HG03196 (cell line): ENCODE data around the gene GFRA4.

Experiments
- ATAC-seq: cut with Tn5 transposase; IDR thresholded peaks from one replicate; pipeline ENCODE4 v1.9.1; 2021; ENCODE audit not compliant: unreplicated experiment

The GFRA4 gene

DNA sequence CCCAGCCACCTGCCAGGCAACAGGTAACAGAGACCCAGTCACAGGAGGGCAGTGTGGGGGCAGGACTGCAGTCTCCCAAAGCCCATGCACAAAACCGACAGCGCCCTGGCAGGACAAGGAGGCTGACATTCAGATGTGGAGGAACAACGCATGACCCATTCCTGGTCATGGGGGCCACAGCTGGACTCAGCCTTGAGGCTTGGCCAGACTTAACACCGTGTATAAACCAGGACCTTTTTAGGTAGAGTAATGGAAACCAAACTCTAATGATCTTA lies 8.1 kb downstream of the GFRA4 start:
- no peak for ATAC-seq

DNA sequence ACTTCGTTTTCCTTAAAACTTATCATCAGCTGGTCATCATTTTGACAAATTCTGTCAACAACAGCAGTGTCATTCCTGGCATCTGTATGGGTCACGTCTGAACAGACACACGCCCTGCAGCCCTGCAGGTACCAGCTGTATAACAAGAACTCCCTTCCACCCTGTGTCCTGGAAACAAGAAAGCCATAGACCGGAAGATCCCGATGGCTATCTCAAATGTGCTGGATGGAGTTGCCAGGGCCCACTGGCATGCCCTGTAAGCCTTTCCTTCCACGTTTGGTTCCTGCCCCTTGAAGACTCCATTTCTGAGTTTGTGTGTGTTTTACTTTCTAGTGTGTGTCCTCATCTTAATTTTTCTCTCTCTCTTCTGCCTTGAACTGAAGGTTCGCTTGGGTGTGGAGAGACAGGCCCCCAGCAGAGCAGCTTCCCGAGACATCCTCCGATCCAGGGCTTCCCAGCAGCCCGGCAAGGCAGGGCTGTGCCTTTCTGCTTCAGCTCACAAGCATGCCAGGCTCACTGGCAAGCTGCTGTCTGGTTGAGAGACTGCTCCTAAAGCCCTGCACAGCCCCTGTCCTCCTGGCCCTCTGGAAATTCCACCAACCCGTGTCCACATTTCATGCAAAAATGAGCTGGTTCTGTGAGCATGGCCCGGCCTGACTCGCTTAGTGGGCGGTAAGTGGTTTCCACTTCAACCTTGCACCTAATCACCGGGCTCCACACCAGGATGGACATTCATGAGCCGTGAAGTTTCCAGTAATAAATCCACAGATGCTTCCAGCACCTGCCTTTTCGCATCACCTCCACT lies 8.7 kb downstream of the GFRA4 start:
- no peak for ATAC-seq

DNA sequence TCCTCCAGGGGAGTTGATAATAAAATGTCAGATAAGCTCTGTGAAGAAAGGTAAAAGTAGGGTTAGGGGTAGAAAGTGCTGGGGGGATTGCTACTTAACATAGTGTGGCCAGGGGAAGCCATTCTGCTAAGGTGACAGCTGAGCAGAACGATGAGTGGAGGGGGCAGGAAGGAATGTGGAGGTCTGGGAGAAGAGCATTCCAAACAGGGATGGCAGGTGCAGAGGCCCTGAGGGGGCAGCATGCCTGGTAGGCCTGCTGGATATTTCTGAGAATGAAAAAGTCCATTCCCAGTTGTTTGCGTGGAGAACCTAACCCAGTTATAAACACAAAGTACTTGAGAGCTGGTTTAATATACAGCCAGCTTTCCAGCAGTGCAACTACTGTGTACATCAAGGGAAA lies 9.3 kb downstream of the GFRA4 start:
- no peak for ATAC-seq

DNA sequence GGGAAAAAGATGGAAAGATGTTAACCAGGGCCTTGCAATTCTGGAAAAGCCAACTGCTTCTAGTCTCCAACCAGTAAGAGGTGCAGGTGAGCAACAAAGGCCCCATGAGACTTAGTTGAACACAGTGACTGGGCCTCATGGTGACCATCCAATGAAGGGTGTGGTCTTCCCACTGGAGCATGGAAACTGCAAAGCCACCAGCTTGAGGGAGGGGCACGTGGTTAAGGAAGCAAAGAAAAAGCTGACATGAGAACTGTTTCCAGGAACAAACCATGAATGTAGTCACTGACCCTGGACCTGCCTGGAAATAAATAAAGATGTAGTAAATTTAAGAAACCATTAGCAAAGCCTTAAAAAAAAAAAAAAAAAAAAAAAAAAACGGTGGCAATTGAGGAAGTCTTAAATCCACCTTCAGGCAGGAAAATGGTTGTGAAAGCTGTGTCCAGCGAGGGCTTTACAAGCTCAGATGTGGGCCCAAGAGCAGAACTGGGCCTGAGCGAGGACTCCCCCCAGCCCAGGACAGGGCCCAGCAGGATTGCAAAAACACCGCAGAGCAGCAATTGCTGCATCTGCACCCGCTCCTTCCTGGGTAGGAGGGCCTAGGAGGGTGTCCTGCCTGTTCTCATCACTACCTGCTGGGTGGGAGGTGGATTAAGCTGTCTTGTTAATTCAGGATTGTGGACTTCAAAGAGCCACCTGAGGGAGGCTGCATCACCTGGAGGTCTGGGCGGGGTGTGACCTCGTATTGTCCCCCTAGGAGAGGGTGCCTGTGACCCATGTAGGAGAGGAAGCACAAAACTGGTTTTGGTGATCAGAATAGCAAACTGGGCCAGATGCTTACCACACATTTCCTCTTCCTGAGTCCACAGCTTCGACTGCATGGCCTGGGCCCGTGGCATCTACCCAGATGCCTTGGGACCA lies 10.3 kb downstream of the GFRA4 start:
- no peak for ATAC-seq

DNA sequence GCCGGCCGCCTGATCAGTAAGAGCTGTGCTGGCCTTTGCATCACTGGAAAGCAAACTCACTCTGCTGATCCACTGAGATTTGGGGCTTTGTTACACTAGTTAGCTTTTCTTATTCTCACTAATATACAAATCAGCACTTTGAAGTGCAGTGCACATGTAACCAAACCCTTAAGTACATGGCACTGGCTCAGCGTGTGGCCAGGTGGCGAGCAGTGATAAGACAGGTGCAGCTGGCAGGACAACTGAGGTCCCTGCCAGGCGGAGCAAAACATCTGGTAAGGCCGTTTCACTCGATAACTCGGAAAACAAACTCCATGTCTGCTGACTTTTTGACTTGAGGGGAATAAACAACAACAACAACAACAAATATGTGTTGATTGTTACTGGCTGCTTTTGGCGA lies 11.0 kb downstream of the GFRA4 start:
- ATAC-seq: no peak

DNA sequence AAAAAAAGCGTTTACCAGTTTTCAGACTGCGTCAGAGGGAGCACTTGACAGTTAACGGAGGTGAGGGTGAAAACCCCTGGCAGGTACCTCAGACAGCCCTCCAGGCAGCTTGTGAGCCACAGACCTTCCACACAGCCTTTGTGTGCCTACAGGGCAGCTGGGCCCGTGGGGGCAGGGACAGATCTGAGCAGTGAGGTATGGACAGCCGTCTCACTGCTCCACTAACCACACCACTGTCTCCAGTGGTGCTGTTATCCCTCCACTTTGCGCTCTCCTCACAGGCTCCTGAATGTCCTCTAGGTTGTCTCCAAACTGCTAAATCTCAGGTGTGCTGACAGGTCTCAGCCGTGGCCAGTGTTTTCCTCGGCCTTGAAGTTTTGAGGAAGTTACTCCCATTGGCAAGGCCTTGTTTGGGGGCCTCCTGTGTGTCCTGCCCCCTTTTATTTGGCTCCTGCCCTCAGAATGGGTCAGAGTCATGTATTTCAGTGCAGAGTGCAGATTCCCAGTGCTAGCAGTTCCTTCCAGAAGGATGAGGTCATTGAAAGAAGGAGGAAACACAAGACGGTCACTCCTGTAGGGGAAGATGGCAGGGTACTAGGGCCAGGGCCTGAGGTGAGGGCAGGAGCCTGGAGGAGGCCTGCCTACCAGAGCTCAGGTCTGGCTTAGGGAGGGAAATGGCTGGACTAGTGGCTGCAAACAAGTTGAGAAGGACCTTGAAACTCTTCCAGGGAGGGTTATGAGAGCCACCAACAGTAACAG lies 11.8 kb downstream of the GFRA4 start:
- ATAC-seq: no peak

DNA sequence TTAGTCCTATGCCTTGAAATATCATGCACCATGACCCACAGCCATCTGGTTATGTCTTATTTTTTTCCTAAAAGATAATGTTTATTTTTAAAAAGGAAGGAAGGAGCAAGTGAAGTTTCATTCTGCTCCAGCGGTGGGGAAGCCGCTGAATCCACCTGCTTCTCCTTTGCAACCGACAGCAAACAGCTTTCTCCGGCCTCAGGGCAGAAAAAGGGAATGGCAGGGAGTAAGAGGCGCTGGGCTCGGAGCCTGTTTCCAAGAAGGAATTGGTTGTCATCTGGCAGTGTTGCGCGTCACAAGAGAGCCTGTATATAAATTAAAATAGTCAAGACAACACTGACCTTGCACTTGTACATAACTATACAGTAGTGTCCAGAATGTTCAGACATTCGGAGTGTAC lies 14.2 kb downstream of the GFRA4 start:
- ATAC-seq: no peak

DNA sequence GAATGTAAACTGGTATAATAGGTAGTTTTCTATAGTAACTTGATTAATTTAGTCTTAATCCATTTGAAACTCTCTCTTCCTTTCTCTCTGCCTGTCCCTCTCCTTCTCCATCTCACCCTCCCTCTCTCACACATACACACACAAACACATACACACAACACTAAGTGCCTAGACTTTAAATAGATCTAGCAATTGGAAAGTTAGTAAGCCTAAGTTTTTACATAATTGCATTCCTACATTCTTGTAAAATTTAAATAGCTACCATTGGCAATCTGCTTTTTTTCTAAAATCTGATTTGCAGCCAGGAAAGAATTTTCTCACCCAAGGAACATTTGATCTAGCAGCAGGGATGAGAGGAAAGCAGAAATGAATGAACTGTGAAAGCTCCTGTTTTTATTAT lies 15.7 kb downstream of the GFRA4 start:
- ATAC-seq: no peak

DNA sequence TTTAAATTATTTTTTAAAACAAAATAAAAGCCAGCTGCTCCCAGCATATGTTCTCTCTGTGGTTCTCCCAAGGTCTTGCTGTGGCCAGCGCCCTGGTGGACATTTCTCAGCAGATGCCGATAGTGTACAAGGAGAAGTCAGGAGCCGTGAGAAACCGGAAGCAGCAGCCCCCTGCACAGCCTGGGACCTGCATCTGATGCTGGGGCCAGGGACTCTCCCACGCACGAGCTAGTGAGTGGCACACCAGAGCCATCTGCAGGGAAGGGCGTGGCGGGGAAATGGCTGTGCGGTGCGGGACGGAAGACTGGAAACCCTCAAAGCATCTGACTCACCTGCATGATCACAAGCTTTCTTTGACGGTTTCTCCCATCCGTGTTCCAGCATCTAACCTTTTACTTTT lies 16.5 kb downstream of the GFRA4 start:
- no peak for ATAC-seq

DNA sequence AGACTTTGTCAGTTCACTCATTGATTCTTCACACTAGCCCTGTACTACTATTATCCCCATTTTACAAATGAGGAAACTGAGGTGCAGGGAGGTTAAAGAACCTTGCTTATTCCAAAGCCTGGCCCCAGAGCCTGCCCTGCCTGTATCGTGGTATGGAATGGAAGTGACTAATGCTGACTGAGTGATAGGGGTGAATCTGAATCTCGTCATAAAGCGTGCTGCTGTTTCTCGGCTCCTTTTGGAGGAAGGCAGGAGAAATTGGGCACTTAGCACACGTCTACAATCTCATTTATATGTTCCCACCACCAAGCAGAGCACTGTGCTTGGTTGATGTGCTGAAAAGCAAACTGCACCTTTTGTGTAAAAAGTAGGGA lies 17.1 kb downstream of the GFRA4 start:
- ATAC-seq: no peak

DNA sequence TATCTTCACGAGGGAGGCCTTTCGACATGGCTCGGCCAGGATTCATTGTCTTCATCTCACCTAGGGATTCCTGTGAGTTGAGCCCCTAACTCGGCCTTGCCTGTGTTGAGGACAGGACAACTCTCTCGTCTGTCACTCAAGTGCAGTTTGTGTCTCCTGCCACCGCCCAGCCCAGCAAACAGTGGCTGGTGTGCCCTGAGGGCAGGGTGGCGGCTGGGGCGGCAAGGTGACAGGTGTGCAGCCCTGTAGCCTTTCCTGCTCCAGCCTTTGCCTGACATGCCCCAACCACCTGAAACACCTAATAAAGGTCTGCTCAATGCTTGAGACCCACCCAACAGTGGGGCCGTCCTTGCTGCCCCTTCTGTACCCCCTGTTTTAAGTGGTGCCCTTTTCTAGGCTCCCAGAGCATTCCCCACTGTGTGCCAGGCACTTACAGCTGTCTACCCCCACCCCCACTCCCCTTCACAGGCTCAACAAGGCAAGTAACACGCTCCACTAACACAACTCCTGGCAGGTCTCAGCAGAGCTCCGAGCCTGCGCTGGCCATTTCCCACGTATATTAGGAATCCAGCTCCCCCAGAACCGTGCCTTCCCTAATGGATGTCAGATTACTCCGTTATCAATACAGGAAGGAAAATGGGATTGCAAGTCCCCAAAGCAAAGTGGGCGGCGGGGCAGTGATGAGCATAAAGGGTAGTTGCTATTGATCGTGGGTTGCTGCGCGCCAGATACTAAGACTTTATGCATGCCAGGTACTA lies 17.7 kb downstream of the GFRA4 start:
- no peak for ATAC-seq

DNA sequence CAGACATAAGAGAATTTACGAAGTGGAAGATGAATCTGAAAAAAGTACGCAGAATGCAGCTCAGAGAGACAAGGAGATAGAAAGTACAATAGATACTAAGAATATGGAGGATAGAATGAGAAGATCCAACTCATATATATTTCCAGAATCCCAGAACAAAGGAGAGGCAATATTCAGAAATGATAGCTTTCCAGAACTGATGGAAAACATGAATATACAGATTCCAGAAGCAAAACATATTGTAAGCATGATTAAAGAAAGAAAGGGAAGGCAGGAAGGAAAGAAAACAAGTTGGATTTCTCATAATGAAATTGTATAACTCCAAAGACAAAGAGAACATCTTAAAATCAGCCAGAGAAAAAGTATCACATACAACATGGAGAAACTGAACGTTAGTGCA lies 22.9 kb downstream of the GFRA4 start:
- ATAC-seq: no peak

DNA sequence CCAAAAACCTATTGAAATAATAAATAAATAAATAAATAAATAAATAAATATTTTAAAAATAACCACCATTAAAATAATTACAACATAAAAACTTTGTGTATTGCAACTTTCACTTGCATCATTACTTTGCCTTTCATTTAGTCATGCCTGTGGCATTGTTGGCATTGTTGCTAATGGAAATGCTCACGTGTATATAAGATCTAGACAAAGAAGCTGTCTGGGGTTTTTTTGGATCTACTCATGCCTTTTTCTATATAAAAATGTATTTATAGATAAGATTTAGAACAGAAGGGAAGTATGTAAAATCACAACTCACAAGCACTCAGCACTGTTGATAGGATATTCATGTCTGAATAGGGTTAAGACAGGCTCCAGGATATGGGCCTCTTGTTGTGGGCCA lies 27.9 kb downstream of the GFRA4 start:
- no peak for ATAC-seq

DNA sequence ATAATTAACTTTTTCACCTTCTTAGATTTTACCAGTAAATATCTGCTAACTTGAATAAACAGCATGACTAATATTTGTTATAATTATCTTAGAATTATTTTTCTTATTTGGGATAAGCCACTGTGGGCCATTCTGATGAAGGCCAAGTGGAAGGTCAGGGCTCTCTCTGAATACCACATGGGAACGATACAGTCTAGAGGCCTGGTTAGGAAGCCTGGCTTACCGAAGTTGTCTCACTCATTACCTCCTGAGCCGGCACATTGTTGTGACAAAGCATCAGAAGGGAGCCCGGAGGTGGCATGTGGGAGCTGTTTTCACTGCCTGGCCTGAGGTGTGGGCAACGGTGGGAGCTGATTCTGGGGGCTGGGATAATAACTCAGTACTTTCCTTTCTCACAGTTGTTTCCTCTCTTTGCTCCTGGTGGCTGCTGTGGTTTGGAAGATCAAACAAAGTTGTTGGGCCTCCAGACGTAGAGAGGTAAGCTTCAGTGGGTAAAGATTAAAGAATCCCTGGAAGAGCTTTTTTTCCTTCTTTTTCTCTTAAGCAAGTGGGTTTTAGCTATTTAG lies 29.2 kb downstream of the GFRA4 start:
- ATAC-seq: no peak

DNA sequence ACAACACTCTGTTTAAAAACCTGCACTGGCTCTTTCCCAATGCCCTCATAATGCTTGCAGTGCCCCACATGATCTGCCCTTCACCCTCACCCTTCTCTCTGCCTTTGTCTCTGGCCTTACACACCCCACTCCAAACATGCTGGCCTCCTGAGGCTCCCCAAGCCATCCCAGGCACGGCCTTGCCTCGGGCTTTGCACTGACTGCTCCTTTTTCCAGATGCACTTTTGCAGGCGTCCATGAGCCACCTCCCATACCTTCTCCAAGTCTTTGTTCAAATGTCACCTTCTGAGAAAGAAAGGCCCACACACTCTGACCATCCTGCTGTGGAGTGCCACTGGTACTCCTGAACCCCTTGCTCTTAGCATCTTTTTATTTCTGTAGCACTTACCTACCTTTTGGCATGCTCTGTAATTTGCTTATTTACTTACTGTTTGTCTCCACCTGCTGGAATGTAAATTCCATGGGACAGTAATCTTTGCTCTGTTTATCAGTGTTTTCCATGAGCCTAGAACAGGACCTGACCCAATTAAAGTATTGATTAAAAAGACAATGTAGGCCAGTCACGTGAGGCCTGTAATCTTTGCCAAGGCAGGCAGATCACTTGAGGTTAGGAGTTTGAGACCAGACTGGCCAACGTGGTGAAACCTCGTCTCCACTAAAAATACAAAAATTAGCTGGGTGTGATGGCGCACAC lies 30.7 kb downstream of the GFRA4 start:
- ATAC-seq: no peak

DNA sequence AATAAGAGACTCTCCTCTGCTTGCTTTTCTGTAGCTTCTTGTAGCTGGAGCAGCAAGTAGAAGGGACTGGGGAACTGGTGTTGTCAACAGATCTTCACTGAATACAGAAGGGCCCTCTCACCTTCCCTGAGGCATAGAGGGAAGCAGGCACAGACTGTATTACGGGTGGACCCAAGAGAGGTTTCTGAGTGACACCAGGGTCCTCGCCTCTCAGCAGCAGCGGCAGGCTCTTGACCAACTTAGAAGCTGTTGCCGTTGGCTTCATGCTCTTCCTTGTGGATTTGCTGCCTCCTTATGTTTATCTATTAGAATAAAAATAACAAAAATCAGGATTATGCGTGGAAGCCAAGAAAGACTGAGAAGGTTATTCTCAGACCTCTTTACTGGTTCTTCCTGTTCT lies 31.7 kb downstream of the GFRA4 start:
- no peak for ATAC-seq

DNA sequence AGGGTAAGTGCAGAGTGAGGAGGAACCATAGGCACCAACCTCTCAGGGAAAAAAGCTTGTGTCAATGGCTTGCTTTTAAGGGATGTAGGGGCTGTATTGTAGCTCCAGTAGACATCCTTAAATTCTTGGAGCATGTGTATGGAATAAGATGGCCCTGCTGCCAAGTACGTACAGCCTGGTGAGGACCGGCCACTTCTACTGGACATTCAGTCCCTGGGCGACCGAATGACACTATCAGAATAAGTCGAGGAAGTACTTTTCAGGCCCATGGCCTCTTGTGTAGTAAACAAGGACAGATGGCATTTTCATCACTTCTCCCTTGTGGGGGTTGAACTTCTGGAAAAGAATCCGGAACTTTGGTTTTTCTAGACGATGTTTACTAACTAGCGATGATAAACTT lies 32.8 kb downstream of the GFRA4 start:
- ATAC-seq: no peak

DNA sequence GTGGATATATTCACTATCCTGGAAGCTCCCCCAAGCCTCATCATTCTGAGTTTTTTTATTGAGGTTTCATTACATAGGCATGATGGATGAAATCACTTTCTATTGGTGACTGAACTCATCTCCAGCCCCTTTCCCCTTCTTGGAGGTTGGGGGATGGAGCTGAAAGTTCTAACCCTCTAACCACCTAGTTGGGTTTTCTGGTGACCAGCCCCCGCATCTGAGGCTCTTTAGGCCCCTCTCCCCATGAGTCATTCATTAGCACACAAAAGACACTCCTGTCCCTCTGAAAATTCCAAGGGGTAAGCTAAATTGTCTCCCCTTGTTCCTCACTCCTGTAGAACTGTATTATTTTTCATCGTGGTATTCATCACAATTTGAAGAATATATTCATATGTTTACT lies 33.3 kb downstream of the GFRA4 start:
- no peak for ATAC-seq

DNA sequence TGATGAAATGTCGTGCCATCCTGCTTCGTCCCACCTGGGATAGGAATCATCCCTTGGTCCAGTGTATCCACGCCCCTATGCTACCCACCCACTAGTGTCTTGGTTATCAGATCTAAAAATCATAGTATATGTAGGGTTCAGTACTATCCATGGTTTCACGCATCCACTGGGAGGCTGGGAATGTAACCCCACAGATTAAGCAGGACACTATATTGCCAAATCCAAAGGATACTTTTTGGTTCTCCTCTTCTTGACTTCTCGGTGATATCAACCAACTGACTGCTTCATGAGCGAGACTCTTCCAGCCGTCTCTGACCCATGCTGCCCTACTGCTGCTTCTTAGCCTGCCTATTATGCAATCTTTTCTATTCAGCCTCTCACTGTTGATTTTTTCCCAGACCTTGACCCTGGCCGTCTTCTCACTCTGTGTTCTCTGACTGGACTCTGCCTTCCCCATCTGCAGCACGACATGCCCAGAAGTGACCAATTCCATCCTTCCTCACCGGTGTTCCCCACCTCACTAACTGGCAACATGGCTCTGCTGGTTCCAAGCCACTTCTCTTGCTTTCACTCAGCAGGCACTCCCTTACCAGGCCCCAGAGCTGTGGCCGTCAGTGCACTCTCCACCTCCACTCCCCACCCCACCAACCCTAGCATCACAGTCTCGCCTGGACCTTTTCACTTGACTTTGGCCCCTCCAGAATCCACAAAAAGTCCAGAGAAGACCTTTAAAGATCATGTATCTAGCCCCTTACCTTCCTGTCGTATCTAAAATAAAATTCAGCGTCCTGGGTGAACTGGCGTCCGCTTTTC lies 34.5 kb downstream of the GFRA4 start:
- no peak for ATAC-seq
